Mucosa of descending colon (tissue), 3 donors: ENCODE results near the gene DDX55. TPM values are rescaled to one million over a fixed set of nuclear protein-coding genes. Genes with fewer than 3 reads are reported as not detected.

Experiments
- ATAC-seq: fragments of 200-7000 bp; cut with Tn5 transposase; one replicate; pipeline ENCODE4 v1.9.1; 2020; ENCODE audit warnings: mild to moderate bottlenecking, moderate library complexity
- DNase-seq, 3 donors: peaks; one replicate each; pipeline ENCODE4 v3.0.0-alpha.2; 2020
- H3K36me3 ChIP-seq: fragments of 200-600 bp; one replicate; pipeline ENCODE4 v1.8.0; 2021; ENCODE audit warnings: low read depth, mild to moderate bottlenecking
- H3K4me1 ChIP-seq: fragments of 200-600 bp; one replicate; pipeline ENCODE4 v1.8.0; 2021; ENCODE audit warnings: low read depth, mild to moderate bottlenecking
- H3K4me3 ChIP-seq: fragments of 200-600 bp; one replicate; pipeline ENCODE4 v1.8.0; 2021; ENCODE audit warnings: mild to moderate bottlenecking
- H3K9me3 ChIP-seq: fragments of 200-600 bp; one replicate; pipeline ENCODE4 v1.8.0; 2021; ENCODE audit warnings: mild to moderate bottlenecking
- CTCF ChIP-seq: fragments of 200-600 bp; IDR thresholded peaks from one replicate; pipeline ENCODE4 v1.8.0; 2022; ENCODE audit warnings: antibody characterized with exemption, mild to moderate bottlenecking
- intact Hi-C, 2 donors: fragments of 100-400 bp; cut with DNase I in 1 of 2; cut with micrococcal nuclease in 1 of 2; formaldehyde crosslinking; loops; one replicate each; pipeline versions ENCODE4 v1.11.0 to v1.11.1; 2022; cut with DNase I, micrococcal nuclease
- total RNA-seq, 3 donors: library from RNA; stranded (reverse); fragmentation: NEBNext Ultra II Directional in 2 of 3; extraction: Animal tissue kit (Norgen Biotek cat#: 25700) in 2 of 3; gene quantifications; one replicate each; pipeline versions ENCODE4 v1.2.1 to v1.2.4, GENCODE V29; 2021 to 2023
- donor health status: DM: no; HTN: no; CAD: no; lungs with moderate emphysema.
- donor health status: DM: no; HTN: no; CAD: no.
- donor health status: DM: no; HTN: yes; CAD: no.

DDX55 gene
- total RNA-seq, 3 donors from 2014 or later: 16.0 to 17.2 (median 16.8) TPM

- H3K4me1 ChIP-seq: no peaks in the 10 kb centered on the region
- no peaks in the 10 kb centered on the region for H3K9me3 ChIP-seq
- H3K4me3 ChIP-seq: no peak overlapping the region
- H3K36me3 ChIP-seq: no peaks in the 10 kb centered on the region
- DNase-seq: no peak
- intact Hi-C loops: no loop called here
- TF ChIP-seq CTCF: no peak
- no peak for ATAC-seq
Observed at GRCh38 chr12:123591702-123592481, 10.0 kb upstream of the DDX55 start.

GRCh38 chr12:123595729-123596128 lies 6.2 kb upstream of the DDX55 start:
- Histone ChIP-seq H3K4me1 (peaks cover under 1% of the 10 kb centered on the region), H3K4me3 (no peak overlapping the region), H3K36me3 (peaks cover 3% of the 10 kb centered on the region), H3K9me3 (no peaks in the 10 kb centered on the region)
- intact Hi-C loops: no loop called here
- ATAC-seq (no peak), DNase-seq (no peak)
- TF ChIP-seq CTCF: no peak

GRCh38 chr12:123597100-123597499 lies 4.8 kb upstream of the DDX55 start:
- H3K4me1 ChIP-seq: peaks cover 3% of the 10 kb centered on the region
- intact Hi-C loops: no loop called here
- H3K36me3 ChIP-seq: peaks cover 3% of the 10 kb centered on the region
- TF ChIP-seq CTCF: no peak
- no peak for DNase-seq
- no peak overlapping the region for H3K4me3 ChIP-seq
- ATAC-seq: no peak
- H3K9me3 ChIP-seq: no peaks in the 10 kb centered on the region

- TF ChIP-seq CTCF: no peak
- Histone ChIP-seq H3K9me3 (no peaks in the 10 kb centered on the region), H3K36me3 (peaks cover 3% of the 10 kb centered on the region), H3K4me1 (peaks cover 12% of the 10 kb centered on the region), H3K4me3 (no peak overlapping the region)
- no peak for DNase-seq
- intact Hi-C loops: no loop called here
- ATAC-seq: no peak
Observed at GRCh38 chr12:123598522-123598921, 3.4 kb upstream of the DDX55 start.

- intact Hi-C loops: no loop called here
- H3K4me1 ChIP-seq: peaks cover 14% of the 10 kb centered on the region
- no peak for ATAC-seq
- peaks cover 3% of the 10 kb centered on the region for H3K36me3 ChIP-seq
- no peaks in the 10 kb centered on the region for H3K9me3 ChIP-seq
- TF ChIP-seq CTCF: no peak
- no peak for DNase-seq
- H3K4me3 ChIP-seq: no peak overlapping the region
Observed at GRCh38 chr12:123599310-123599709, 2.6 kb upstream of the DDX55 start.

- no peaks in the 10 kb centered on the region for H3K9me3 ChIP-seq
- H3K36me3 ChIP-seq: peaks cover 3% of the 10 kb centered on the region
- H3K4me3 ChIP-seq: no peak overlapping the region
- intact Hi-C loops: no loop called here
- ATAC-seq (no peak), DNase-seq (no peak)
- H3K4me1 ChIP-seq: peaks cover 14% of the 10 kb centered on the region
- TF ChIP-seq CTCF: no peak
Observed at GRCh38 chr12:123599721-123600120, 2.2 kb upstream of the DDX55 start.
